Motor neuron (in vitro differentiated cells): Measurements from ENCODE around the gene OR5B21. TPM values are rescaled to one million over a fixed set of nuclear protein-coding genes. Genes with fewer than 3 reads are reported as not detected.

ENCODE experiments used
- ATAC-seq, 8 experiments: fragments of 200-7000 bp; cut with Tn5 transposase; replicated peaks in 6 of 8; 2 replicates each; pipeline ENCODE4 v1.8.0; 2021; ENCODE audit warnings: mild to moderate bottlenecking in 8 of 8, moderate library complexity in 8 of 8
- H3K27ac ChIP-seq, 2 donors: fragments of 250-450 bp; sonication (Bioruptor Pico); 2 replicates each; pipeline ENCODE4 v1.9.0; 2021; ENCODE audit warnings: antibody characterized with exemption in 2 of 2, mild to moderate bottlenecking in 2 of 2, moderate library complexity in 1 of 2
- H3K4me1 ChIP-seq, 2 donors: fragments of 250-450 bp; sonication (Bioruptor Pico); replicated peaks in 1 of 2; 2 replicates each; pipeline ENCODE4 v1.6.1; 2021; ENCODE audit warnings: antibody characterized with exemption in 2 of 2, mild to moderate bottlenecking in 2 of 2, moderate library complexity in 1 of 2
- H3K4me3 ChIP-seq, 5 donors: fragments of 250-450 bp; sonication (Bioruptor Pico); 2 replicates each; pipeline ENCODE4 v1.9.0; 2021; ENCODE audit warnings: antibody characterized with exemption in 5 of 5, mild to moderate bottlenecking in 5 of 5, moderate library complexity in 4 of 5
- WGBS, 10 experiments: fragments of 450-650 bp; shearing (Covaris generic); methylation state at CpG; one replicate each; pipeline ENCODE4 v1.0.0; 2022; 5-methylcytosine and 5-hydroxymethylcytosine counted together
- in situ Hi-C, 9 experiments: fragments of 400-800 bp; cut with MboI; loops; one replicate each; pipeline ENCODE4 v1.15.0; 2021; ENCODE audit warnings: low sequenced_read_pairs in 9 of 9, low pct_unique_long_range_greater_than_20kb in 2 of 9; ENCODE audit not compliant: unreplicated experiment in 9 of 9
- total RNA-seq, 8 experiments: library from RNA; unstranded; fragments of 300-600 nt; gene quantifications; 2 replicates each; pipeline versions ENCODE4 v1.2.3 to v1.2.4, GENCODE V29; 2022

OR5B21 gene
- 1 to 10 TPM in 1 of 8 experiments, under 1 TPM in 3, not detected in 4; 0.32 to 1.1 (median 0.41) TPM for total RNA-seq

DNA sequence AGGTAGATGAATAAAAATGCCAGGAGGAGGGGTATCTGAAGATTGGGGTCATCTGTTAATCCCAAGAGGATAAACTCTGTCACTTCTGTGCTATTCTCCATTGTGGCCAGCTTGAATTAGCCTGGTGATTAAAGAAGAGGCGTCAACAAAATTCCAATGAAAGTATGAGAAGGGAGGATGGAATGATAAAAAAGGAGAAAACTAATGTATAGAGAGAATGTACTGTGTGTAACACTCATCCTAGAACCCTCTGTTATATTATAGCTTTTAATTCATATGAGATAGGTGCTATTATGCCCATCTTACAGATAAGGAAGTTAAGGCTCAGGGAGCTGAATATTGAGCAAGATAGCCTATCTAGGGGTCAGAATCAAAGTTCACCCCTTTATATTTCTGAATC, at the start of gene OR5B21:
Gene OR5B21 (minus strand): TSS at position 101 of the 400 bp plus-strand sequence. CDS start 0 bp downstream, at position 101.
- Histone ChIP-seq H3K4me1 (no peaks in the 10 kb centered on the region), H3K4me3 (no peak within 1 kb of the TSS), H3K27ac (no peak within 1 kb of the TSS)
- no peak for ATAC-seq
- in situ Hi-C loops, result loop anchor here in 2 of 9 experiments (25.0 kb wide), 2 partner anchors 221 to 696 kb away; no protein-coding TSS in a partner anchor
- WGBS, 10 experiments, result 86 to 100% (median 94%) methylated on average over 1 of the region's 1 CpG; no CpG with 5 or more reads in 4 of the 10 experiments

DNA sequence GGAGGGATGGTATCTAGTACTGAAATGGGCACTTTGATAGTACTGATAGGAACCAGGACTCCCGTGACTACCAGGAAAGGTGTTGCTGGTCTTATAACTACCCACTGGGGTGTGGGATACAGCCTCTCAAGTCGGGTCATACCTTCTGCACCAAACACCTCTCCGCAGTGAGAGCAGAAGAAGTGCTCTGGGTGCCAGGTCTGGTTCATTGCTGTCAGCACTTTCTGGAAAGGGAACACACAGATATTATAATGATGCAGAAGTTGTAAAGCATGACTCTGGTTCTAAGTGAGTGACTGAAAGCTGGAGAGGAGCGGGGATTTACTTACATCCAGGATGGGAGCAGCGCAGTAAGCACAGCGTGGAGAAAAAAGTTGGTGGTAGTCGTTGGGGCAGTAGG, 41.7 kb upstream of the OR5B21 start:
- 82 to 100% (median 99%) methylated on average over 1 to 6 of the region's 7 CpGs; no CpG with 5 or more reads in 2 of the 10 experiments for WGBS, 10 experiments
- no peak for ATAC-seq

DNA sequence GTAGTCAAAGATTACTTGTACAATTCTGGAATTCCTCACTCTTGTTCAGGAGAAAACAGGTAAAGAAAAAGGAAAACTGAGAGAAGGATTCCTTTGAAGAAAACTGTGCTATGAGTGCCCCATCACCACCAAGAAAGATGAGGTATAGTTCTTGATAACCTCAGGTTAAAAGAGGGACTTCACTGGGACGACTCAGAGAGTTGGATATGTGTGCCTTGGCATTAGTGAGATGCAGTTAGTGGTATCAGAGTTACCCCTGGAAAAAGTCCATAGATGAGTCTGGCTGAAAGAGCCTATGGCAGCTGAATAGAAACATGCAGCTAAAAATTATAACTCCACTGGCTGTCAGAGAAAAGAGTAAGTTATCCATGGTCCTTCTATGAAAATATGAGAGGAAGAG, 38.9 kb upstream of the OR5B21 start:
- ATAC-seq, result no peak
- Histone ChIP-seq H3K27ac (no peak overlapping the region), H3K4me1 (no peaks in the 10 kb centered on the region), H3K4me3 (no peak overlapping the region)
- in situ Hi-C loops, result no loop called here
- 40 to 100% (median 75%) methylated on average over 1 of the region's 1 CpG; no CpG with 5 or more reads in 4 of the 10 experiments for WGBS, 10 experiments

More for the DNA sequence above, 41.7 kb upstream of the OR5B21 start:
- in situ Hi-C loops, result loop anchor here in 1 of 9 experiments (25.0 kb wide), 1 partner anchor 238 kb away; no protein-coding TSS in a partner anchor
- Histone ChIP-seq H3K4me3 (no peak overlapping the region), H3K27ac (no peak overlapping the region), H3K4me1 (no peaks in the 10 kb centered on the region)

DNA sequence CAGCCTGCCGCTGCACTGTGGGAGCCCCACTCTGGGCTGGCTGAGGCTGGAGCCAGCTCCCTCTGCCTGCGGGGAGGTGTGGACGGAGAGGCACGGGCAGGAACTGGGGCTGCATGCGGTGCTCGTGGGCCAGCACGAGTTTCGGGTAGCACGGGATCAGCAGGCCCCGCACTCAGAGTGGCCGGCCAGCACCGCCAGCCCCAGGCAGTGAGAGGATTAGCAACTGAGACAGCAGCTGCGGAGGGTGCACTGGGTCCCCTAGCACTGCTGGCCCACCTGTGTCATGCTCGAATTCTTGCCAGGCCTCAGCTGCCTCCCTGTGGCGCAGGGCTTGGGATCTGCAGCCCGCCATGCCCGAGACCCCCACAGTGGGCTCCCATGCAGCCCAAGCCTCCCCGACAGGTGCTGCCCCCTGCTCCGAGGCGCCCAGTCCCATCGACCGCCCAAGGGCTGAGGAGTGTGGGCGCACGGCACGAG, 24.0 kb upstream of the OR5B21 start:
- in situ Hi-C loops, result no loop called here

DNA sequence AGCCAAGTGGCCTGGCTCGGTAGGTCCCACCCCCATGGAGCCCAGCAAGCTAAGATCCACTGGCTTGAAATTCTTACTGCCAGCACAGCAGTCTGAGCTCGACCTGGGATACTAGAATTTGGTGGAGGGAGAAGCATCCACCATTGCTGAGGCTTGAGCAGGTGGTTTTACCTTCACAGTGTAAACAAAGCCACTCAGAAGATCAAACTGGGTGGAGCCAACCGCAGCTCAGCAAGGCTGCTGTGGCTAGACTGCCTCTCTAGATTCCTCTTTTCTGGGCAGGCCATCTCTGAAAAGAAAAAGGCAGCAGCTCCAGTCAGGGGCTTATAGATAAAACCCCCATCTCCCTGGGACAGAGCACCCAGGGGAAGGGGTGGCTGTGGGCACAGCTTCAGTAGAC, 22.3 kb upstream of the OR5B21 start:
- in situ Hi-C loops, result no loop called here
- 40 to 100% (median 83%) methylated on average over 1 of the region's 3 CpGs; no CpG with 5 or more reads in 7 of the 10 experiments for WGBS, 10 experiments
- Histone ChIP-seq H3K4me1 (no peaks in the 10 kb centered on the region), H3K4me3 (no peak overlapping the region), H3K27ac (no peak overlapping the region)
- ATAC-seq, result no peak

More for the DNA sequence above, 24.0 kb upstream of the OR5B21 start:
- Histone ChIP-seq H3K4me3 (no peak overlapping the region), H3K4me1 (no peaks in the 10 kb centered on the region), H3K27ac (no peak overlapping the region)
- ATAC-seq, result no peak
- WGBS, 10 experiments, result 86 to 100% (median 100%) methylated on average over 1 to 6 of the region's 25 CpGs; no CpG with 5 or more reads in 6 of the 10 experiments

DNA sequence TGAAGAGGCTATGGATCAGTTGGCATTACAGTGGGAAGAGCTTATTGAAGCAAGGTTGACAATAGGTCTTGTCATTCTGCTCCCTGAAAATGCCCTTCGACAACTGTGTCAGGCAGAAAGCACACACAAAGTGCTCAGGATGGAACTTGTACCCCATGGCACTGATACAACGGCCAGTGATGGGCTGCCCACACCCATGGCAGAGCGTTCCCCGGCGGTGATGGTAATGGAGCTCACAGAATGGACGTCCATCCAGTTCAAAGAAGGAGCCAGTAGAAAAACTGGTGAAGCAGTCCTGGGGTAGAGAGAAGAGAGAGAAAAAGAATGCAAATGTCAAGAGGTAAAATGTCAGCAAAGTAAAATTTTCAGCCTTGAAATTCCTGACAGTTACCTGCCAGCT, 19.5 kb upstream of the OR5B21 start:
- Histone ChIP-seq H3K4me1 (no peaks in the 10 kb centered on the region), H3K4me3 (no peak overlapping the region), H3K27ac (no peak overlapping the region)
- 89 to 100% (median 92%) methylated on average over 1 to 6 of the region's 6 CpGs for WGBS, 10 experiments
- in situ Hi-C loops, result no loop called here
- no peak for ATAC-seq

DNA sequence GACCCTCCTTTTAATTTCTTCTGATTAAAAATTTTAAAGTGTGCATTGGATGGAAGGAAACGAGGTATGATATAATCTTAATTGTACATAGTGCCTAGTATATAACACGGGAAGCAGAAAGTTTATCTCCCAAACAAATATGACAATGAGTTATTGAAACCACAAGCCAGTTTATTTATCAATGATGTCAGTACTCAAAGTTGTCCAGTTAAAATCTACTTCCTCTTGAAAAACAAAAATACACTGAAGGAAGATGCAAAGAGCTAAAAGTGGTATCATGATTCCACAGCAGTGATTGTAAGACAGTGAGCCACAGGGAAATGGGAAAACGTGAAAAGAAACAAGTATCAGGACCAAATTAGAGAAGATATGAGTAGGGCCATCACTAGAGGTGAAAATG, 18.8 kb upstream of the OR5B21 start:
- 25 to 91% (median 77%) methylated on average over 2 to 3 of the region's 3 CpGs for WGBS, 10 experiments
- no peak for ATAC-seq
- H3K27ac ChIP-seq, result no peak overlapping the region
- in situ Hi-C loops, result no loop called here
- H3K4me3 ChIP-seq, result no peak overlapping the region
- no peaks in the 10 kb centered on the region for H3K4me1 ChIP-seq

DNA sequence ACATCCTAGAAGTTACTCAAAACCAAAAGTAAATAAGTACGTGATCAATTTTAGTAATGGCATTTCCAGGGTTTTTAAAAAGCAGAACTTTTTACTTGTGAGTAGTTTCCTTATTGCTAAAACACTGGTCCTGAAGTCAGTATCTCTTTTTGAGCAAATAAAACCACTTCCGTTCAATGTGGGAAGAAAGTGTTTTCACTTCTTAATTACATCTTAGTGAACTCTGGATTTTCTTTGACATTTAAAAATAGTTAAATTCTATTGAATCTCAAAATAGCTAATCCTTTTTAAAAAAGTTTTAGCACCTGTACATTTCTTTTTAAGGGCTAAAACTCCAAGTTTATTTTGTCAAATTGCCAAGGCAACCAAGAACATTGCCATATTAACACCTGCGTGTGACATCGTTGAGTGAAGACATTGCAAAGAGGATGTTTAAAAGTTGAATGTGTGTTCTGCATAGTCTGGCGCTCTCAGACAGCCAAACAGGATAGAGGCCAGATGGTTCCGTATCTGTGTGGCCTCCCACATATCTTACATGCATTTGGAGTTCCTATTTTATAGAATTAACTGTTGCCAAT, 17.2 kb upstream of the OR5B21 start:
- WGBS, 10 experiments, result 36 to 100% (median 60%) methylated on average over 2 to 6 of the region's 6 CpGs
- no peaks in the 10 kb centered on the region for H3K4me1 ChIP-seq

DNA sequence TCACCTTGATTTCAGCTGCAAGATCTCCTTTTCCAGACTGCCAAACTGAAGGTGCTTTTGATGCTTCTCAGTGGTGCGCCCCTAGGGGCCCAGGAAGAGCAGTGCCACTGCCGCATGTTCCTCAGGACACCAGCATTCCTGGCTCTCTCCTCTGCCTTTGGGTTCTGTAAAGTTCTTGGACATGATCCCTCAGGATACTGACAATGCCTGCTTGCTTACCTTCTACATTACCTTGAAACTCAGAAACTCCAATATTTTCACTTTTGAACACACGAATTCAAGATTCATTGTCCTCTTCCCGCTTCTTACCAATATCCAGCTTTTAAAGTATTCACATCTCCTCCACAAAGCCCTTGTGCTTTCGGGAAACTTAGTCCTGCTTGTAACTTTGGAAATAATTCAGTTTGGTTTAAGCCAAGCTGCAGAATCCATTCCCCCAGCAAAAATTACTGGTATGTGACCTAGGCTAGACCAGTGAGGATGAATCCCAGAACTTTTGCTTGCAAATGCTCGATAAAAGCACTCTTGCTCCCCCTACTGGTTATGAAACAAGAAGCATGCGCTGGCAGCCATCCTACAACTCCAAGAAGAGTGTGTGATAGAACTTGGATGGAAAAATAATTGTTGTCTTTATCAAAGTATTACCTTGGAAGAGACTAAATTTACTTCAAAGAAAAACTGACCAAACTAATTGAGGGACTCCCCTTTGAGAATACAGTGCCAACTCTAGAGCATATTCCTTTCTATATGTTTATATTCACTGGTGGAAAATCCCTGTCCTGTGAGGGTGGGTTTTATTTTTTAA, 16.5 kb upstream of the OR5B21 start:
- WGBS, 10 experiments, result 0 to 59% (median 23%) methylated on average over 1 to 6 of the region's 7 CpGs
- in situ Hi-C loops, result loop anchor here in 2 of 9 experiments (25.0 kb wide), 2 partner anchors 237 to 712 kb away; no protein-coding TSS in a partner anchor
- no peaks in the 10 kb centered on the region for H3K4me1 ChIP-seq
- no peak overlapping the region for H3K27ac ChIP-seq
- ATAC-seq, result peak; percentile 61 to 97 (median 86)
- no peak overlapping the region for H3K4me3 ChIP-seq

More for the DNA sequence above, 17.2 kb upstream of the OR5B21 start:
- H3K27ac ChIP-seq, result no peak overlapping the region
- in situ Hi-C loops, result no loop called here
- H3K4me3 ChIP-seq, result no peak overlapping the region
- ATAC-seq, result no peak

DNA sequence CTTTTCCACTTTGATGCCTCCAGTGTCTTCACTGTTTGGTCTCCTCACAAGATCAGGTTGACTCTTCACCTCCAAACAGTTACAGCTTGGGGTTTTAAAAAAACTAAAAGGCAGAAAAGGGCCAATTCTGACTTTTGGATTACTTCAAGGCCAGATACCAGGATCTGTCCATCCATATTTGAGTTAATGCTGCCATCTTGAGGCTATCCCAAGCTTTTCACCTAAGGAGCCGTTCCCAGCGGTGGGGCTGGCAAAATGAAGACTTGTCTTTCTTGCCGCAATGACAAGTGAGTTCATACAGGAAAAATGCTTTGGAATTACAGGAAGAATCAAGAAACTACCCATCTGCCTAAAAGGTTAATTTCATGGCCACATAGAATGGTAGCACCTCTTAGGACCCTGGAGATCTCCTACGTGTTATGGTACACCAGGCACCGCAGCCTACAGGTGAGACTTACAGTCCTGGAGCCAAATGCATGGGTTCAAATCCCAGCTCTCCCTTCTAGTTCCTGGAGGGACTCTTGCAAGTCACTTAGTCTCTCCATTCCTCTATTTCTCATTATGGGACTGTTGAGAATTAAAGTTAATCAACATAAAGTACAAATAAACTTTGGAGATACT, 6.0 kb upstream of the OR5B21 start:
- no peak overlapping the region for H3K27ac ChIP-seq
- peak; percentile 59 to 96 (median 73) for ATAC-seq
- no peaks in the 10 kb centered on the region for H3K4me1 ChIP-seq
- WGBS, 10 experiments, result 0 to 60% (median 17%) methylated on average over 2 to 5 of the region's 5 CpGs; no CpG with 5 or more reads in 2 of the 10 experiments
- in situ Hi-C loops, result loop anchor here in 3 of 9 experiments (10.0 to 25.0 kb wide), 3 partner anchors 227 to 709 kb away; no protein-coding TSS in a partner anchor
- H3K4me3 ChIP-seq, result no peak overlapping the region

DNA sequence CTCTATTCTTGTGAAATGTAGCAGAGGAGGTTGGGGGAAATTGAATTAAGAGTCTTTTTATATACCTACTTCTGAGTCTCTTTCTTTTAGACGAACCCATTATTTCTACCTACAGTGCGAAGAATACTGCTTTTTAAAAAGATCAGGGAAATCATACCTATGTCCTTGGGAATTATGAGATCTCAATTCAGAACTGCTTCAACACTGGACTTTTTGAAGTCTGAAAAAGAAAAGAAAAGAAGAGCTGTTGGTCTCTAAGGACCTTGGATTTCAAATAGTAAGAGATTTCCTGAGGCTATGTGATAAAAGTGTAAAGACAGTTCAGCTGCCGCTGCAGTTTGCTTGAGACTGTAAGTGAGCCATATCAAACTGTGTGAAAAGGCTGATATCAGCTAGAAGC, 3.7 kb upstream of the OR5B21 start:
- ATAC-seq, result no peak
- Histone ChIP-seq H3K4me1 (no peaks in the 10 kb centered on the region), H3K4me3 (no peak overlapping the region), H3K27ac (no peak overlapping the region)
- whole genome bisulfite sequencing, 10 experiments, result 88 to 95% (median 92%) methylated on average over 1 to 3 of the region's 3 CpGs; no CpG with 5 or more reads in 3 of the 10 experiments
- in situ Hi-C loops, result loop anchor here in 3 of 9 experiments (10.0 to 25.0 kb wide), 3 partner anchors 224 to 707 kb away; no protein-coding TSS in a partner anchor

DNA sequence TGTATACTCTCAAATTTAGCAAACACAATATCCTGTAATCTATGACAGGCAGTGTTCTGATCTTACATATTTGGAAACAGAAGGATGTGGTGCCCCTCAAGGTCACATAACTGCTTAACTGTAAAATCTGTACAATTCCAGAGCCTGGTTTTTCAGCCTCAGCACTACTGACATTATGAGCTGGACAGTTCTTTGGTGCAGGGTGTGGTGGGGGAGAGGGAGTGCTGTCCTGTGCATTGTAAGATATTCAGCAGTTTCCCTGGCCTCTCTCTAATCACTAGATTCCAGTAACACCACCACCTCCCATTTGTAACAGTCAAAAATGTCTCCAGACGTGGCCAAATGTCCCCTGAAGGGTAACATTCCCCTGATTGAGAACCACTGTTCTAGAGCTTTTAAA, 1.8 kb upstream of the OR5B21 start:
- in situ Hi-C loops, result loop anchor here in 3 of 9 experiments (10.0 to 25.0 kb wide), 3 partner anchors 222 to 705 kb away; no protein-coding TSS in a partner anchor
- no peak overlapping the region for H3K4me3 ChIP-seq
- no peaks in the 10 kb centered on the region for H3K4me1 ChIP-seq
- no peak overlapping the region for H3K27ac ChIP-seq
- 14 to 29% methylated on average over 1 of the region's 1 CpG; no CpG with 5 or more reads in 8 of the 10 experiments for WGBS, 10 experiments
- peak in 2 of 8 experiments; percentile 84 to 86 for ATAC-seq
